Loucy (cell line): Measurements from ENCODE around the gene SFMBT2.

Experiments
- CTCF ChIP-seq: fragments of 200-600 bp; sonication (generic); conservative IDR thresholded peaks from 2 replicates; pipeline ENCODE4 v1.5.1; 2014; ENCODE audit warnings: mild to moderate bottlenecking, antibody characterized with exemption, low read length
- EZH2phosphoT487 ChIP-seq: fragments of 200-600 bp; IDR thresholded peaks from 2 replicates; pipeline ENCODE4 v1.6.1; 2018; ENCODE audit warnings: antibody characterized with exemption, mild to moderate bottlenecking, moderate library complexity, borderline replicate concordance

GRCh38 chr10:7374795-7375194 lies 36.0 kb downstream of the SFMBT2 start:
- TF ChIP-seq EZH2phosphoT487 (no peak), CTCF (no peak)
